MM.1S (cell line): Measurements from ENCODE around the gene COPS7B.
"Not testable (repeated sequence)": the region's sequence is repeated elsewhere in the genome, so short reads cannot be mapped to it uniquely, and the experiment has no call there.

ENCODE experiments used
- DNase-seq: peaks from one replicate; pipeline ENCODE4 v3.0.0-alpha.2; 2015
- H2AFZ ChIP-seq: fragments of 300-600 bp; sonication (generic); 2 replicates; pipeline ENCODE4 v1.6.0; 2016; ENCODE audit warnings: antibody characterized with exemption, low read length
- H3F3A ChIP-seq: fragments of 300-600 bp; sonication (generic); 2 replicates; pipeline ENCODE4 v1.6.1; 2016; ENCODE audit warnings: mild to moderate bottlenecking, antibody characterized with exemption, low read length, moderate library complexity, mixed read lengths; ENCODE audit not compliant: insufficient read depth
- H3K27ac ChIP-seq: fragments of 300-600 bp; sonication (generic); 2 replicates; pipeline ENCODE4 v1.5.1; 2016; ENCODE audit warnings: mild to moderate bottlenecking, low read length
- H3K27me3 ChIP-seq: fragments of 300-600 bp; sonication (generic); replicated peaks from 2 replicates; pipeline ENCODE4 v1.6.0; 2016; ENCODE audit warnings: low read length; ENCODE audit not compliant: insufficient read depth
- H3K36me3 ChIP-seq: fragments of 300-600 bp; sonication (generic); replicated peaks from 2 replicates; pipeline ENCODE4 v1.6.1; 2016; ENCODE audit warnings: mild to moderate bottlenecking, low read length, mixed read lengths; ENCODE audit not compliant: insufficient read depth
- H3K4me1 ChIP-seq: fragments of 300-600 bp; sonication (generic); 2 replicates; pipeline ENCODE4 v1.6.1; 2016; ENCODE audit warnings: low read length, mixed read lengths
- H3K4me2 ChIP-seq: fragments of 300-600 bp; sonication (generic); 2 replicates; pipeline ENCODE4 v1.6.0; 2016; ENCODE audit warnings: low read depth, low read length
- H3K4me3 ChIP-seq: fragments of 300-600 bp; sonication (generic); 2 replicates; pipeline ENCODE4 v1.5.1; 2016; ENCODE audit warnings: low read length, mixed read lengths
- H3K79me2 ChIP-seq: fragments of 300-600 bp; sonication (generic); 2 replicates; pipeline ENCODE4 v1.6.1; 2016; ENCODE audit warnings: mixed run types, low read length, mixed read lengths
- H3K9ac ChIP-seq: fragments of 300-600 bp; sonication (generic); 2 replicates; pipeline ENCODE4 v1.6.1; 2016; ENCODE audit warnings: low read length, mixed read lengths
- H3K9me2 ChIP-seq: fragments of 300-600 bp; sonication (generic); replicated peaks from 2 replicates; pipeline ENCODE4 v1.6.1; 2016; ENCODE audit warnings: mild to moderate bottlenecking, low read length, mixed read lengths; ENCODE audit not compliant: insufficient read depth
- H3K9me3 ChIP-seq: fragments of 300-600 bp; sonication (generic); replicated peaks from 2 replicates; pipeline ENCODE4 v1.6.1; 2016; ENCODE audit warnings: mild to moderate bottlenecking, low read length, mixed read lengths; ENCODE audit not compliant: insufficient read depth
- H4K20me1 ChIP-seq: fragments of 300-600 bp; sonication (generic); 2 replicates; pipeline ENCODE4 v1.6.1; 2016; ENCODE audit warnings: mild to moderate bottlenecking, low read length, moderate library complexity, mixed read lengths; ENCODE audit not compliant: insufficient read depth
- CTCF ChIP-seq: fragments of 300-600 bp; sonication (generic); IDR thresholded peaks from 2 replicates; pipeline ENCODE4 v1.5.1; 2016; ENCODE audit warnings: antibody characterized with exemption, low read length, mixed read lengths
- EZH2 ChIP-seq: fragments of 300-600 bp; sonication (generic); optimal IDR thresholded peaks from 2 replicates; pipeline ENCODE3; 2017; ENCODE audit warnings: low read depth, mild to moderate bottlenecking, antibody characterized with exemption, low read length, mixed read lengths
- EZH2phosphoT487 ChIP-seq: fragments of 300-600 bp; sonication (generic); IDR thresholded peaks from 2 replicates; pipeline ENCODE4 v1.6.1; 2018; ENCODE audit warnings: antibody characterized with exemption, low read length

The COPS7B gene

DNA sequence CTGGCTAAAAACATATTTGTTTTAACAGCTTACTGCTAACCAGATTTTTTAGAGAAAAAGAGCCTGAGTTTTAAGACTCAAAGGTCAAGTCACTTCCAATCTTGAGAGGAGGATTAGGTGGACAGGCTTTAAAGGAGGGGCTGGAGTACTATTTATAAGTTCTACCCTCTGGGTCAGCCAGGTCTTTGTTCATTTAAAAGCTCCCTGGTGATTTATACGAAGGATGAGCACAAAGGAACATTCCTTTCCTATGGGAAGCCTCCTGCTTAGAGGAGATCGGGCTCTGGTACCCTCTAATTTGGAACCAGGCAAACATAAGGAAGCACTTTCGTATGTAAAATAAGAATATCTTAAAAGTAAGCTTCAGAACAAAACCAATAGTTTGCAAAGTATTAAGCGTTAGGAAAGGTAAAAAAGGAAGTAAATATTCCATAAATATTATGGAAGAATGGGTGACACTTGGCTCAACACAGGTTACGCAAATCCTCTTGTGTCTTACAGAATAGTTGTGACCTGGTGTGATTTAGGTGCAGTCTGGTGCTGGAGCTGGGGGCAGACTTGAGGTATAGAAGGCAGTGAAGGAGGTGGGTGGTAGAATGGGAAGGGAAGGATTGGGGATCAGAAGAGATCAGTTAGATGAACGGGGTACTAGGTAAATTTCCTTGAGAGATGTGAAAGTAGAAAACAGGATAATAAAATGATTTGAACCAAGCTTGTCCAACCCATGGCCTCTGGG is 40.8 kb upstream of the COPS7B start:
- Histone ChIP-seq H3K4me3 (no peak overlapping the region), H3K9me2 (no peaks in the 10 kb centered on the region), H3K79me2 (no peaks in the 10 kb centered on the region), H3K4me2 (no peak overlapping the region), H3K4me1 (no peaks in the 10 kb centered on the region), H3K27ac (no peak overlapping the region), H2AFZ (no peak overlapping the region), H4K20me1 (no peaks in the 10 kb centered on the region), H3K9me3 (no peaks in the 10 kb centered on the region), H3K36me3 (no peaks in the 10 kb centered on the region), H3F3A (no peaks in the 10 kb centered on the region), H3K9ac (no peak overlapping the region), H3K27me3 (no peaks in the 10 kb centered on the region)
- no peak for TF ChIP-seq EZH2phosphoT487
- no peak for TF ChIP-seq EZH2
- TF ChIP-seq CTCF, result no peak
- no peak for DNase-seq

GRCh38 chr2:231748153-231748896 is 37.9 kb upstream of the COPS7B start:
- not testable (repeated sequence) for H3K4me3 ChIP-seq, H3K27ac ChIP-seq, H3K36me3 ChIP-seq, DNase-seq, H4K20me1 ChIP-seq, H3K9me3 ChIP-seq, H3K9me2 ChIP-seq, H3F3A ChIP-seq, H3K27me3 ChIP-seq, H3K79me2 ChIP-seq, H2AFZ ChIP-seq, H3K4me2 ChIP-seq, H3K9ac ChIP-seq, H3K4me1 ChIP-seq

GRCh38 chr2:231749016-231749415 is 37.2 kb upstream of the COPS7B start:
- not testable (repeated sequence) for H3K4me2 ChIP-seq, H3F3A ChIP-seq, H3K79me2 ChIP-seq, H3K4me3 ChIP-seq, H3K36me3 ChIP-seq, H4K20me1 ChIP-seq, H3K4me1 ChIP-seq, DNase-seq, H3K27me3 ChIP-seq, H3K9ac ChIP-seq, H3K9me3 ChIP-seq, H2AFZ ChIP-seq, H3K27ac ChIP-seq, H3K9me2 ChIP-seq

- H3K27me3 ChIP-seq, result no peaks in the 10 kb centered on the region
- H3K4me3 ChIP-seq, result no peak overlapping the region
- H3K9ac ChIP-seq, result no peak overlapping the region
- H2AFZ ChIP-seq, result no peak overlapping the region
- H3K27ac ChIP-seq, result no peak overlapping the region
- TF ChIP-seq CTCF (no peak), EZH2phosphoT487 (no peak), EZH2 (no peak)
- no peak overlapping the region for H3K4me2 ChIP-seq
- H3K36me3 ChIP-seq, result no peaks in the 10 kb centered on the region
- no peak for DNase-seq
- no peaks in the 10 kb centered on the region for H3K4me1 ChIP-seq
- H4K20me1 ChIP-seq, result no peaks in the 10 kb centered on the region
- no peaks in the 10 kb centered on the region for H3K9me3 ChIP-seq
- no peaks in the 10 kb centered on the region for H3K79me2 ChIP-seq
- no peaks in the 10 kb centered on the region for H3F3A ChIP-seq
- no peaks in the 10 kb centered on the region for H3K9me2 ChIP-seq
These were observed 35.0 kb upstream of the COPS7B start for GRCh38 chr2:231751042-231751815.
